Sigmoid colon (tissue), 4 donors: Measurements from ENCODE around the gene PDIA4.

ENCODE experiments used
- CTCF ChIP-seq, 4 experiments: fragments of 450-650 bp in 3 of 4; fragments of 200-600 bp in 1 of 4; IDR thresholded peaks; one replicate each; pipeline ENCODE4 v1.5.1; 2016 to 2019; ENCODE audit warnings: antibody characterized with exemption in 4 of 4, mild to moderate bottlenecking in 3 of 4, moderate library complexity in 2 of 4
- POLR2AphosphoS5 ChIP-seq, 4 donors: sonication (generic); formaldehyde crosslinking; IDR thresholded peaks; one replicate each; pipeline ENCODE4 v1.6.1; 2017; ENCODE audit warnings: antibody characterized with exemption in 4 of 4

GRCh38 chr7:149013876-149014275, 14.4 kb downstream of the PDIA4 start:
- TF ChIP-seq CTCF (IDR thresholded peaks at IDR 0.05) (no peak), POLR2AphosphoS5 (IDR thresholded peaks at IDR 0.05) (no peak)
